HG03354 (cell line): ENCODE measurements around the gene MYO7B.

Source experiments
- ATAC-seq: cut with Tn5 transposase; IDR thresholded peaks from one replicate; pipeline ENCODE4 v1.9.1; 2021; ENCODE audit warnings: mild to moderate bottlenecking; ENCODE audit not compliant: unreplicated experiment, poor library complexity, severe bottlenecking

Gene MYO7B

DNA sequence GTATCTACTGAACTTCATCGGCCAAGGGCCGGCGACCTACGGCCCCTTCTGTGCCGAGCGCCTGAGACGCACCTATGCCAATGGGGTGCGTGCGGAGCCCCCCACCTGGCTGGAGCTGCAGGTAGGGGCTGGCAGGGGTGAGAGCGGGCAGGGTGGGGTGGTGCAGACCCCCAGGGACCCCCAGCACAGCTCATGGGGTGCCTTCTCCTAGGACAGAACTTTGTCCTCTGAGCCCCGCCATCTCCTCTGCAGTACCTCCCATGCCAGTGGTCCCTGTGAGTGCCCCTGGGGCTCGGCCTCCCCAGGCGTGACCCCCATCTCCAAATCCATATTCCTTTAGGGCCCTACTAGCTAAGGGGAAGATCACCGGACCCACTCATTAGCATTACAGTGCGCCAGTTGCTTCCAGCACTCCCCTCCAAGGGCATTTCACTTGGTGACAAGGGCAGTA lies 86.5 kb downstream of the MYO7B start:
- ATAC-seq, result no peak

DNA sequence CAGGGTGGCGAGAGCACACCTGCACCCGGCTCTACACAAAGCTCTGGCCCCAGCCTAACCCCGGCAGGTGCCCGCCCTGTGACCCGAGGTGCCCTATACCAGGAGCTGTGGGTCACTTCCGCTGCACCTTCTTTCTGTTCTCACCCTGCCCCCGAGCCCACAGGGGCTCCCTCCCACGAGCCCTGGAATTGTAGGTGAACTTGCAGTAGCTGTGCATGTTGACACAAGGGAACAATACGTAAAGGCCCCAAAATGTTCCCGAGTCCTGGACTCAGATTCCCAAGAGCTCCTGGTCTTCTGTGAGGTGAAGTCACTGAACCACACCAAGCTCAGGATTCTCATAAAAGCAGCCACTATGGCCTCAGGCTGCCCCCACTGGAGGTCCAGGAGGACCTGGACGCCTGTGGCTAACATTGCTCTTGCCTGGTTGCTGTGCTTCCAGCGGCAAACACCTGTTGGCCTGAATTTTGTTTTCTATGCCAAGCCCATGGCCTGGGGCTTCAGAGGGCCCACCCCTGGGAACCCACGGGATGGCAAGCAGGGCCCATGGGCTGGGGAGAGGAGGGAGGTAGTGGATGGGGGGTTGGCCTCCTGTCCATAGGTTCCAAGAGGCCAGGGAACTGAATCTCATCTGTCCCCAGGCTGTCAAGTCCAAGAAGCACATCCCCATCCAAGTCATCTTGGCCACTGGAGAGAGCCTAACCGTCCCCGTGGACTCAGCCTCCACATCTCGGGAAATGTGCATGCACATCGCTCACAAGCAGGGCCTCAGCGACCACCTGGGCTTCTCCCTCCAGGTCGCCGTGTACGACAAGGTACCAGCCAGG lies 87.3 kb downstream of the MYO7B start:
- ATAC-seq, result no peak

DNA sequence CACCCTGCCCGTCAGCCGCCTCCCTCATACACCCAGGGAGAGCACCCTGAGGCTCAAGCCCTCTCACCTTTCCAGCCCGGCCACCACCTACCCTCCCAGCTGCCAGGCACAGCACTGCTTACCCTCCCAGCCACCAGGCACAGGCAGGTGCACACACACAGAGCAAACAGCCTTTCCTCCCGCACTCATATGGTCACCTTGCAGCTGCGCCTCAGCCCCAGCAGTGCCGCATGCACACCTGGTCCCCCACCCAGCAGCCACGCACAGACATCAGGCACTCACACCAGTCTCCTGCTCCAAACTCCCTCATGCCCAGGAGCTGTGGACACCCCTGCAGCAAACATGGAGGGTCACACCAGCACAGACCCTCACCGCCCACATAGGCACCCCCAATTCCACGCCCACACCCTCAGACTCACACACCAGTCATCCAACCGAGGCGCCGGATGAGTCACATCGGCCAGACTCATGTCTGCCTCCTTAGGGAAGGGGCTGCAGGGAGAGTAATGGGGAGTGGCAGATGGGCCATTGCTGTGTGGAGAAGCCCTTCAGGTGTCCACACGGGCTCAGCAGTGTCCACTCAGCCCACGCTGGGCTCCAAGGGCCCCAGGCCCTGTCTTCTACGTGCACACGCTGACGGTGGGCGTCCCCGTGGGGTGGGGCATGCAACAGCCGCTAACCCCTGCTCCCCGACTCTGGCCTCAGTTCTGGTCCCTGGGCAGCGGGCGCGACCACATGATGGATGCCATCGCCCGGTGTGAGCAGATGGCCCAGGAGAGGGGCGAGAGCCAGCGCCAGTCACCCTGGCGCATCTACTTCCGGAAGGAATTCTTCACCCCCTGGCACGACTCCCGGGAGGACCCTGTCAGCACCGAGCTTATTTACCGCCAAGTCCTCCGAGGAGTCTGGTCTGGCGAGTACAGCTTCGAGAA lies 88.2 kb downstream of the MYO7B start:
- ATAC-seq, result no peak

DNA sequence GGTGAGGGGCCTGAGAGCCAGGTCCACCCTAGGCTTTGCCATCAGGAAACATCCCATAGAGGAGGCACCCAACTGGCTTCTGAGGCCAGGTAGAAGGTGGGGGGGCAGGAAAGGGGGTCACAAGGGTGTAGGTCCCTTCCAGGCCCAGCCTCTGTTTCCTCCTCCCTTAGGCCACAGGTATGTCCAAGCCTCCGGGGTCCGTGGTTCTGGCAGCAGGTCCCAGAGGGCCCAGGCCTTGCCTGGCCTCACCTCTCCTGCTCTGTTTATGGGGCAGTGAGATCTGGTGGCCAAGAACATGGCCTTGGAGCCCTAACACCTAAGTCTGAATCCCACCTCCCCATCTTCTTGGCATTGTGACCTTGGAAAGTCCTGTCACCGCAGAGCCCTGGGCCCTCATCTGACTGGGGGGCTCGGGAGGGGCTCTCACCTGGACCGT lies 88.9 kb downstream of the MYO7B start:
- no peak for ATAC-seq

DNA sequence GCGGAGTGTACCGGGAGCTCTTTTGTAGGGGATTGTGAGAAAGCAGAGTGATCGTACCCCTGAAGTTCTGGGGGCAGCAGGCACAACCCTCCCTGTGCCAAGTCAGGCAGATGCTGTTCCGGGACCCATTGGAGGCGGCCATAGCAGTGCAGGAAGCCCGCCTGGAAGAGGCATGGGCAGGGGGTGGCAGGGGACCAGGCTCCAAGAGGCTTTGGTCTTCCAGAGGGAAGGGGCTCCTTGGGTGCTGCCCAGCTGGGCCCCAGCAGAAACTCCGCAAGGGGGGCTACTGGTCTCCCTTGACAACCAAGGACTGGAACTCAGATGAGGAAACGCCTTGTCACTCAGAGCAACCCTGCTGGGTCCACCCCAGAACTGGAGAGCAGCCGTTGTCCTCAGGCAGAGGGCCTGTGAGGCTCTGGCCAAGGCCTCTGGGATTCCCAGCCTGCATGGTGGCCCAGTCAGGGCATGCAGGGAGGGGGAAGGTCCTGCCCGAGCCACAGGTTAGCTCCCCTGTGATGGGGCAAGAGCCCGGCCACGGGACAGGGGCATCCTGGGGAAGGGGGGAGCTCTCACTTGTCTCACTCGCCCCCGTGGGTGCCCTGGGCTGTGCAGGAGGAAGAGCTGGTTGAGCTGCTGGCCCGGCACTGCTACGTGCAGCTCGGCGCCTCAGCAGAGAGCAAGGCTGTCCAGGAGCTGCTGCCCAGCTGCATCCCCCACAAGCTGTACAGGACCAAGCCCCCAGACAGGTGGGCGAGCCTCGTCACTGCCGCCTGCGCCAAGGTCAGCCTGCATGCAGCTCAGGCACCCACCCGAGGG lies 89.5 kb downstream of the MYO7B start:
- no peak for ATAC-seq

DNA sequence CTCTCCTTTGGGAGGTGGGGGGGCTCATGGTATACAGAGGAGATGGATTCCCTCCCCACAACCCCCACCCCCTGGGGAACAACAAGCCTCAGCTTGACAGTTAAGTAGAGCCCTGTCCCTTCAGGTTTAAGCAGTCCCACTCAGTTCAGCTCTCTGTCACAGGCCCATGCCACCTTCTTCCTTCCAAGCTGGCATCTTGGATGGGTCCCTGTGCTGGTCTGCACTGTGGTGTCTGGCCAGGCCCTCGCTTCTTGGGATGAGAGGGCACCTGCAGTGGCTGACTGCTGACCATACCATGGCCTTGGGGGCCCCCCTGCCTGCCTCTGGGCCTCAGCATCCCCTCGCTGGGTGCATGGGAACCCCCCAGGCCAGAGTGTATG lies 90.1 kb downstream of the MYO7B start:
- no peak for ATAC-seq

DNA sequence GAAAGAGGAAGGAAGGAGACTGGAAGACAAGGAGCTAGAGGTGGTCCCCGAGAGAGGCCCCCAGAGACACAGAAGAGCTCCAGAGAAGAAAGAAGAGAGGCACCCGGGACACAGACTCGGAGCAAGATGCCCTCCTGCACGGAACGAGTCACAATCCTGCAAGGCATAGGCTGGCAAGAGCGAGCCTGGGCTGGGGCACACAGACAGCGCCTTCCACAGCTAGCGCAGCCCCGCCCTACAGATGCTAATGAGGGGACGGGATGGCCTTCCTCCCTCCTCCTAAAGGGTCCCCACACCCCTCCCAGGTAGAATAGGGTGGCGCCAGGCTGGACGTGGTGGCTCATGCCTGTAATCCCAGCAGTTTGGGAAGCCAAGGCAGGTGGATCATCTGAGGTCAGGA lies 90.7 kb downstream of the MYO7B start:
- ATAC-seq, result no peak

DNA sequence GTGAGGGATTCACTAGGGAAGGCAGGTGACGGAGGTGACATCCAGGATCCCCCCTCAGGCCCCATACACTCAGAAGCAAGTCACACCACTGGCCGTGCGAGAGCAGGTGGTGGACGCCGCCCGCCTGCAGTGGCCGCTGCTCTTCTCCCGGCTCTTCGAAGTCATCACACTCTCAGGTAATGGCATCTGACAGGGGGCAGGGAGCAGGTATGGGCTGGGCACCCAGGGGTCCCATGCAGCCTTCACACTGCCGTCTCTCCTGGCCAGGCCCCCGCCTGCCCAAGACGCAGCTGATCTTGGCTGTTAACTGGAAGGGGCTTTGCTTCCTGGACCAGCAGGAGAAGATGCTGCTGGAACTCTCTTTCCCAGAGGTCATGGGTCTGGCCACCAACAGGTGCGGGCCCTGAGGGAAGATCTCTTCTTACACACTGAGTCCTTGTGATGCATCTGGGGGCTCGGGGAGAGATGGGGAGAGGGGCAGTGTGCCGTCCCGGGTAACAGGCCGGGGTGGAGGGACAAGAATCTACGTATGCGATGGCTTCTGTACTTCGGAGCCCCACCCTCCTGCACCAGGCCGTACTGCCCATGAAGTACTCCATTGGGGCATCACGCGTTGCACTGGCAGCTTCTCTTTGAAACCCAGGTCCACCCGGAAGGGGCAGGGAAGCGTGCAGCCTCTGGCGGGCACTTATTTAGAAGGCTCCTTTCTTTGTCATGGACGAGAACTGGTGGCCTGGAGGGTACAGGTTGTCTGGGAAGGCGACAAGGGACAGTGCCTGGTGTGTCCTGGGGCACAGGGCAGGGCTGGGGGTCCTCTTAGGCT lies 91.6 kb downstream of the MYO7B start:
- ATAC-seq, result no peak

DNA sequence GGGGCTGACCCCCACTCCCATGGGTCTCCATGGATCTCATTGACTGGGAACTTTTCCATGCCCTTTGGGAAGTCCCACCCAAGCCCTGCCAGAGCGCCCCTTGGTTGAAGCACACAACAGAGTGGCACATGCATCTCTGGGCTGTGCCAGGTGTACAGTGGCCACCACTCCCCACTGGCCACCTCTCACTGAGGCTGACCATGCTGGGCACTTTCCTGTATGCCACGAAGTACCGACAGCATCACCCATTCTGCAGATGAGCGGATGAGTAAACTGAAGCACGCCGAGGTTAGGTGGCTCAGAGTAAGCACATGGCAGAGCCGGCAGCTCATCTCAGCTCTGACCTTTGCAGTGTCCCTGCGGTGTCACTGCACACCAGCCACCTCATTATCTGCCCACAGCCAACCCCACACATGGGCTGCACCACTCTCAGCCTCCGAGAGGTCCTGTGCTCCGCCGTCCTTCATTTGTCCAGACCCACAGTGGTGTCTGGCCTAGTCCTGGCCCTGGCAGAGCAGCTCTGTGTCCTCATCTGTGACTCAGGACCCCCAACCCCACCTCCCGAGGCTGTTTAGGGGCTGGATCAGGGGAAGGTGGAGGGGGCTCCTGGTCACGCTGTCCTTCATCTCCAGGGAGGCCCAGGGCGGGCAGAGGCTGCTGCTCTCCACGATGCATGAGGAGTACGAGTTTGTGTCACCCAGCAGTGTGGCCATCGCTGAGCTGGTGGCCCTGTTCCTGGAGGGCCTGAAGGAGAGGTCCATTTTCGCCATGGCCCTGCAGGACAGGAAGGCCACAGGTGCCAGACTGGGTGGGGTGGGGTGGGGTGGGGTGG lies 92.5 kb downstream of the MYO7B start:
- no peak for ATAC-seq

DNA sequence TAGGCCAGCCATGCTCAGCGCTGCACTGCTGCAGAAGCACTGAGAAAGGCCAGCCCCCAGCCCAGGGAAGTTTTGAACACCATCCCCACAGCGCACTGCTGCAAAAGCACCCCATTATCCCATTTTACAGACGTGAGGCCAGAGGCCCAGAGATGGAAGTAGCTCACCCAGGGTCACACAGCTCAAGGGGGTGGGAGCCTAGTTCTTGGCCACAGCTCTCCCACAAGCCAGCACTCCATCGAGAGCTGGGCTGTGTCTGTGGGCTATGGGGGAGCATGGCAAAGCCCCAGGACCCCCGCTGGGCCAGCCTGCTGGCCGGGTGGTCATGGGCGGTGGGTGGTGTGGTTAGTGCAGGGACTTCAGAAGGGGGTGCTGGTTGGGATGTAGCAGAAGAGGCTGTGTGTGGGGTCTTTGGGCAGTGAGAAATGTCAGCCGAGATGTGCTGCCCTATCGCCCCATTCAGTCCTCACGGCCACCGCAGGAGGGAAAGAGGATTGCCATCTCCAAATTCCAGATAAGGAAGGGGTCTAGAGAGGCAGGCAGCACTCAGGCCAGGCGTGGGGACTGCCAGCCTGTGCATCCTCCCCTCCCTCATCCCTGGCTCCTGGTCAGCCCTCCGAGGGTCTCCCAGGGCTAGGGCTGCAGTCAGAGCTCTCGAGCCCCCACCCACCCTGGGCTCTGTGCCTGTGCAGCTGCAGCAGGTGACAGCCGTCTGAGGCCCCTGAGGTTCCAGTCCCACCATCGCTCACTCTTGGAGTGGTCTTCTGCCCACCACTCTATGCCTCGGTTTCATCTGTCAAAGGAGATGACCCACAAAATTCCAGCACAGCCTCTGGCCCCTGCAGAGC lies 93.5 kb downstream of the MYO7B start:
- no peak for ATAC-seq

DNA sequence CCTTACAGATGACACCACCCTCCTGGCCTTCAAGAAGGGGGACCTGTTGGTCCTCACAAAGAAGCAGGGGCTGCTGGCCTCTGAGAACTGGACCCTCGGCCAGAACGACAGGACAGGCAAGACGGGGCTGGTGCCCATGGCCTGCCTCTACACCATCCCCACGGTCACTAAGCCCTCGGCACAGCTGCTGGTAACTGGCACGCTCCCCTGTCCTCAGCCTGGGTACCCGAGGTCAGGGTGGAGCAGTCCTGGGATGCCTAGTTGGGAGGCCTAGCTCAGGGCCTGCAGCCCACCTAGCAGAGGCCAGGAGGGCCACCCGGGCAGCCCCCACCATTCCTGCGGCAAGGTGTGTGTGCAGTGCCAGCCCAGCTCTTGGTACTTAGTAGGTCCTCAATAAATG lies 94.2 kb downstream of the MYO7B start:
- ATAC-seq, result no peak

DNA sequence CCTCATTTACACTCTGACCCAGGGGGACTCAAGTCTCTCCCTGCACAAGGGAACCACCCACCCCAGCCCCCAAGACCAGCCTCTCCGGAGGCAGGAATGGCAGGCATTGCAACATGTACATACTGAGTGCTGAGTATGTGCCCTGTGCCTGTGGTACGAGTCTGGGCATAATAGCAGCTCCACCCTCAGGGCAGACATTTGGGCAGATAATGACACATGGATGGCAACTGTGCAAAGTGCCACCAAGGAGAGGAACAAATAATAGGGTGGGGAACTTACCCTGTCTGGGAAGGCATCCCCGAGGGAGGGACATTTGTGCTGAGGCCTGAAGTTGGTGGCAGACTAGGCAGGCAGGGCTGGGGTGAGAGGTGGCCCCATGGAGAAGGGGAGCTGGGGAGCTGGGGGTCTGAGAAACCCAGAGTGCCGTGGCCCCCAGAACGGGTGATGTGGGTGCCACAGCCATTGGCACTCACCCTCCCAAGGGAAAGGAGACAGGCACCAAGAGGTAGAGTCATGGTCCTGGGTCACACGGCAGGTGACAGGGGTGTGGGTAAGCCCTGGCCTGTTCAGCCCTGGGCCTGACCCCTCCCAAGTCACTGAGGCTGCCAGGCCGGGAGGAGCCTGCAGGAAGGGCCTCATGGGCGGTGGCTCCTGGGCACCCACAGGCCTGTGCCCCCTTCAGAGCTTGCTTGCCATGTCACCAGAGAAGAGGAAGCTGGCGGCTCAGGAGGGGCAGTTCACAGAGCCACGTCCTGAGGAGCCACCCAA lies 94.8 kb downstream of the MYO7B start:
- ATAC-seq, result no peak

DNA sequence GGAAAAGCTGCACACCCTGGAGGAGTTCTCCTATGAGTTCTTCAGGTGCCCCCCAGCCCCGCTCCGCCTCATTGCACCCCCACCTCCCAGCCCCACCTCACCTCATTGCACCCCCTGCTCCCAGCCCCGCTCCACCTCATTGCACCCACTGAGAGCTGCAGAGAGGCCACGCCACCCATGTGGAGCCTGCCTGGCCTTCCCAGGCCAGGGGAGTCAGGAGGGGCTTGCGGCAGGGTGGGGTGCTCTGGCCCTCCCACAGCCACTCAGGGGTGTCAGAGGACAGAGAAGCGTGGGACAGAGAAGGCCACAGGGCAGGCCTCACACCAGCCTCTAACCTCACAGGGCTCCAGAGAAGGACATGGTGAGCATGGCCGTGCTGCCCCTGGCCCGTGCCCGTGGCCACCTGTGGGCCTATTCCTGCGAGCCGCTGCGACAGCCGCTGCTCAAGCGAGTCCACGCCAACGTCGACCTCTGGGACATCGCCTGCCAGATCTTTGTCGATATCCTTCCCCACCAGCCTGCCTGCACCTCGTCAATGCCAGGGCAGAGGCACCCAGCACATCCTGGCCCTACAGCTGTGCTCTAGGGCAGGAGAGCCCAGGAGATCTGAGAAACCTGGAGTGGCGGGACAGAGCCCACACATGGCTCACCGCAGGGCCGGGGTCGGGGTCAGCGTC lies 95.5 kb downstream of the MYO7B start:
- ATAC-seq, result no peak

DNA sequence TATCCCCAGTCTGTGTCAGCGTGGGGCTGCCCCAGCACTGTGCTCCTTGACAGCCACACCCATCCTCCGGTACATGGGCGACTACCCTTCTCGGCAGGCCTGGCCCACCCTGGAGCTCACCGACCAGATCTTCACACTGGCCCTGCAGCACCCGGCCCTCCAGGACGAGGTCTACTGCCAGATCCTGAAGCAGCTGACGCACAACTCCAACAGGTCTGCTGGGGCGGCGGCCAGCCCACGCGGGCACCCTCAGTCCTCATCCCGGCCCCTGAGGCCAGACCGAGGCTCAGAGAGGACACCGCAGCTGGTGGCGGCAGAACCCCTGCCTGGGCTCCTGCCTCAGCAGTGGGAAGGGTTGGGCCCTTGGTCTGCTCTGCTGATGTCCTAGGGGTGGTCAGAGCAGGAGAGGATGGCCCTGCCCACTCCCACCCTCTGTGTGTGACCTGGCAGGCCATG lies 96.1 kb downstream of the MYO7B start:
- no peak for ATAC-seq

DNA sequence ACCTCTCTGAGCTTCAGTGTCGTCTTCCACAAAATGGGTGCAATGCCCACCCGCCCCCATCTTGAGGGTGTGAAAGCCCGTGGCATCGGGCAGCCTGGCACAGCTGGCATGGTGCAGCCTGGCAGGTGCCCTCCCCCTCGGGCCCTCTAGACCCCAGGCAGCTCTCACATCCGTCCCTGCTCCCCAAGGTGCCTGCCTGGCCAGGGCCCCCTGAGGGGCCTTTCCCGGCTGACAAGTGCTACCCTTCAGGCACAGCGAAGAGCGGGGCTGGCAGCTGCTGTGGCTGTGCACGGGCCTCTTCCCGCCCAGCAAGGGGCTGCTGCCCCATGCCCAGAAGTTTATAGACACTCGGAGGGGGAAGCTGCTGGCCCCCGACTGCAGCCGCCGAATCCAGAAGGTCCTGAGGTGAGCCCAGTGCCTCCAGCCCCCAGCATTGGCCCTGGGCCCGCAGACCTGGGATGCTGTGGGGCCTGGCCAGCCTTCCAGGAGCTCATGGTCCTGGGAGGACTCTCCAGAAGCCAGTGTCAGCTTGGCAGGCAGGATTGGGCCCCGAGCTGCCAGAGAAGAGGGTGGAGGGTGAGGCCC lies 96.6 kb downstream of the MYO7B start:
- ATAC-seq, result no peak
